Measurements from ENCODE around the gene PCCB. TPM values are rescaled to one million over a fixed set of nuclear protein-coding genes. Genes with fewer than 3 reads are reported as not detected.
"Not testable (repeated sequence)": the region's sequence is repeated elsewhere in the genome, so short reads cannot be mapped to it uniquely, and the experiment has no call there.

The PCCB gene
- total RNA-seq, 6 experiments from 2014 or later: 85.4 to 146 (median 94.4) TPM

DNA sequence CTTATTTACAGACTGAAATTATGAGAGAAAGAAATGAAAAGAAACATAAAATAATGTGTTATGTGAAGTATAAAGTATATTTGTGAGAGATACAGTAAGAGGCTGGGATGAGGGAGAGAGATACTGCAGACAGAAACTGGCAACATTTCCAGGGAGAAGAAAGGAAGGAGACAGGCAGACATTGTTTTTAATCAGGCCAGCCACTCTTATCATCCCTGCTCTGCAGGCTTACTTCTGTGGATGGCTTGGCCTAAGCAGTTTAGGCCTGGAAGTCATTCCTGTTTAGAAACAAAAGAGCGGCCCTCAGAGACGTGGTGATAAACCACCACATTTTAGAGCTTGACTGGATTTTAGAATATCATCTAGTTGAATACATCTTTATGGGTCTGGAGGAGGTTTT is 12.4 kb downstream of the PCCB start:
- ATAC-seq (no peak), DNase-seq (no peak)
- peaks cover 0 to 71% (median 12%) of the 10 kb centered on the region in 4 donors for H3K36me3 ChIP-seq
- intact Hi-C loops (cut with DNase I): no loop called here
- no peak for TF ChIP-seq POLR2A (IDR thresholded peaks at IDR 0.05)
- TF ChIP-seq, protein P1, sequence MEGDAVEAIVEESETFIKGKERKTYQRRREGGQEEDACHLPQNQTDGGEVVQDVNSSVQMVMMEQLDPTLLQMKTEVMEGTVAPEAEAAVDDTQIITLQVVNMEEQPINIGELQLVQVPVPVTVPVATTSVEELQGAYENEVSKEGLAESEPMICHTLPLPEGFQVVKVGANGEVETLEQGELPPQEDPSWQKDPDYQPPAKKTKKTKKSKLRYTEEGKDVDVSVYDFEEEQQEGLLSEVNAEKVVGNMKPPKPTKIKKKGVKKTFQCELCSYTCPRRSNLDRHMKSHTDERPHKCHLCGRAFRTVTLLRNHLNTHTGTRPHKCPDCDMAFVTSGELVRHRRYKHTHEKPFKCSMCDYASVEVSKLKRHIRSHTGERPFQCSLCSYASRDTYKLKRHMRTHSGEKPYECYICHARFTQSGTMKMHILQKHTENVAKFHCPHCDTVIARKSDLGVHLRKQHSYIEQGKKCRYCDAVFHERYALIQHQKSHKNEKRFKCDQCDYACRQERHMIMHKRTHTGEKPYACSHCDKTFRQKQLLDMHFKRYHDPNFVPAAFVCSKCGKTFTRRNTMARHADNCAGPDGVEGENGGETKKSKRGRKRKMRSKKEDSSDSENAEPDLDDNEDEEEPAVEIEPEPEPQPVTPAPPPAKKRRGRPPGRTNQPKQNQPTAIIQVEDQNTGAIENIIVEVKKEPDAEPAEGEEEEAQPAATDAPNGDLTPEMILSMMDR (IDR thresholded peaks at IDR 0.05): no peak
- H3K4me3 ChIP-seq: no peak overlapping the region
- H3K27me3 ChIP-seq: no peaks in the 10 kb centered on the region
- H3K4me1 ChIP-seq: no peaks in the 10 kb centered on the region
- H3K9me3 ChIP-seq: no peaks in the 10 kb centered on the region
- WGBS (ENCODE audit: insufficient coverage, low coverage, low lambda C conversion rate, missing lambda C conversion rate): 85% methylated on average over 2 of the region's 2 CpGs
- H3K27ac ChIP-seq: no peak overlapping the region

DNA sequence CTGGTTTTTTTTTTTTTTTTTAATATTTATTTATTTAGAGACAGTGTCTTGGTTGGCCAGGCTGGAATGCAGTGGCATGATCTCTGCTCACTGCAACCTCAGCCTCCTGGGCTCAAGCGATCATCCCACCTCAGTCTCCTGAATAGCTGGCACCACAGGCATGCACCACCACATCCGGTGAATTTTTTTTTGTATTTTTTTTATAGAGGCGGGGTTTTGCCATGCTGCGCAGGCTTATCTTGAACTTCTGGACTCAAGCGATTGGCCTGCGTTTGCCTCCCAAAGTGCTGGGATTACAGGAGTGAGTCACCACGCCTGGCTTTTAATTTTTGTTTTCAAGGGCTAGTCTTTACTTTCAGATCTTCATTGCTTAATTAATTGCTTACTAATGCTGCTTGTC is 13.1 kb downstream of the PCCB start:
- H3K27ac ChIP-seq: no peak overlapping the region
- WGBS (ENCODE audit: insufficient coverage, low coverage, low lambda C conversion rate, missing lambda C conversion rate): 96% methylated on average over 5 of the region's 7 CpGs
- DNase-seq (no peak), ATAC-seq (no peak)
- no peak overlapping the region for H3K4me3 ChIP-seq
- H3K4me1 ChIP-seq: no peaks in the 10 kb centered on the region
- intact Hi-C loops (cut with DNase I): no loop called here
- no peak for TF ChIP-seq POLR2A (IDR thresholded peaks at IDR 0.05)
- TF ChIP-seq, protein P1 (IDR thresholded peaks at IDR 0.05): no peak
- peaks cover 0 to 70% (median 10%) of the 10 kb centered on the region in 4 donors for H3K36me3 ChIP-seq
- H3K27me3 ChIP-seq: no peaks in the 10 kb centered on the region
- H3K9me3 ChIP-seq: no peaks in the 10 kb centered on the region

DNA sequence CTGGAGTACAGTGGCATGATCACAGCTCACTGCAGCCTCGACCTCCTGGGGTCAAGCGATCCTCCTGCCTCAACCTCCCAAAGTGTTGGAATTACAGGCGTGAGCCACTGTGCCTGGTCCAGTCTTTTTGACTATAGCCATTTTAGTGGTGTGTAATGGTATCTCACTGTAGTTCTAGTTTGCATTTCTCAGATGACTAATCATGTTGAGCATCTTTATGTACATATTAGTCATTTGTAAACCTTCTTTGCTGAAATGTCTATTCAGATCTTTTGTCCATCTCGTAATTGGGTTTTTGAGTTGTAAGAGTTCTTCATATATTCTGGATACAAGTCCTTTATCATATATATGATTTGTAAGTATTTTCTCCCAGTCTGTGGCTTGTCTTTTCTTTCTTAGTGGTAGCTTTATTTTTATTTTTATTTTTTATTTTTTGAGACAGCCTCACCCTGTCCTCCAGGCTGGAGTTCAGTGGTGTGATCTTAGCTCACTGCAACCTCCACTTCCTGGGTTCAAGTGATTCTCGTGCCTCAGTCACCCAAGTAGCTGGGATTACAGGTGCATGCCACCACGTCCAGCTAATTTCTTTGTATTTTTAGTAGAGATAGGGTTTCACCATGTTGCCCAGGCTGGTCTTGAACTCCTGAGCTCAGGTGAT is 16.5 kb downstream of the PCCB start:
- ATAC-seq; intact Hi-C loops (cut with DNase I); H3K27ac ChIP-seq; H3K4me1 ChIP-seq; H3K4me3 ChIP-seq; H3K27me3 ChIP-seq; DNase-seq; H3K9me3 ChIP-seq: not testable (repeated sequence)
- peaks cover 0 to 40% (median 3%) of the 10 kb centered on the region in 4 donors for H3K36me3 ChIP-seq
- 84% methylated on average over 4 of the region's 6 CpGs for WGBS (ENCODE audit: insufficient coverage, low coverage, low lambda C conversion rate, missing lambda C conversion rate)

DNA sequence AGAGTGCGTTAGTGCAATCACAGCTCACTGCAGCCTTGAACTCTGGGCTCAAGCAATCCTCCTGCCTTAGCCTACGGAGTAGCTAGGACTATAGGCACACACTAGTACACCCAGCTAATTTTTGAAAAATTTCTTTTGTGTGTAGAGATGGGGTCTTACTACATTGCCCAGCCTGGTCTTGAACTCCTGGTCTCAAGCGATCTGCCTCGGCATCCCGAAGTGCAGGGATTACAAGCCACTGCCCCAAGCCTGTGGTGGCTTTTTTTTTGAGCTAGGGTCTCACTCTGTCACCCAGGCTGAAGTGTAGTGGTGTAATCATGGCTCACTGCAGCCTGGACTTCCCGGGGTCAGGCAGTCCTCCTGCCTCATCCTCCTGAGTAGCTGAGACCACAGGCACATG is 17.1 kb downstream of the PCCB start:
- ATAC-seq (no peak), DNase-seq (no peak)
- TF ChIP-seq, protein P1 (IDR thresholded peaks at IDR 0.05): no peak
- TF ChIP-seq POLR2A (IDR thresholded peaks at IDR 0.05): no peak
- no peaks in the 10 kb centered on the region for H3K9me3 ChIP-seq
- no peaks in the 10 kb centered on the region for H3K27me3 ChIP-seq
- H3K4me1 ChIP-seq: no peaks in the 10 kb centered on the region
- no peak overlapping the region for H3K4me3 ChIP-seq
- H3K27ac ChIP-seq: no peak overlapping the region
- intact Hi-C loops (cut with DNase I): no loop called here
- 100% methylated on average over 5 of the region's 6 CpGs for WGBS (ENCODE audit: insufficient coverage, low coverage, low lambda C conversion rate, missing lambda C conversion rate)
- H3K36me3 ChIP-seq: peaks cover 0 to 33% (median 1%) of the 10 kb centered on the region in 4 donors

DNA sequence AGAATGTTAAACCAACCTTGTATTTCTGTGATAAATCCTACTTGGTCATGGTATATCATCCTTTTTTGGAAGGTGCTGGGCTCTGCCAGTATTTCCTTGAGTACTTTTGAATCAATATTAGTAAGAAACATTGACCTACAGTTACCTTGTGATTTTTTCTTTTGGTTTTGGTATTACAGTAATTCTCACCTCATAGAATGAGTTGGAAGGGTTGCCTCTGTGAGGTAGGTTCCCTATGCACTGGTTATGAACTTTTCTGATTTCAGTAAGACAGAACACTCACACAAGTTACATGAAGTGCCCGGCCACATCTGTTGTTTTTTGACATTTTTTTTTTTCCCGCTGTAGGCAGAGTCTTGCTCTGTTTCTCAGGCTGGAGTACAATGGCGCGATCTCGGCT is 20.0 kb downstream of the PCCB start:
- Histone ChIP-seq H3K27ac (no peak overlapping the region), H3K9me3 (no peaks in the 10 kb centered on the region), H3K36me3 (peaks cover 0 to 10% (median 1%) of the 10 kb centered on the region in 4 donors), H3K27me3 (no peaks in the 10 kb centered on the region), H3K4me1 (no peaks in the 10 kb centered on the region), H3K4me3 (no peak overlapping the region)
- TF ChIP-seq, protein P1 (IDR thresholded peaks at IDR 0.05): no peak
- no peak for TF ChIP-seq POLR2A (IDR thresholded peaks at IDR 0.05)
- intact Hi-C loops (cut with DNase I): no loop called here
- ATAC-seq: no peak
- no peak for DNase-seq
- WGBS (ENCODE audit: insufficient coverage, low coverage, low lambda C conversion rate, missing lambda C conversion rate): 95% methylated on average over 4 of the region's 5 CpGs

DNA sequence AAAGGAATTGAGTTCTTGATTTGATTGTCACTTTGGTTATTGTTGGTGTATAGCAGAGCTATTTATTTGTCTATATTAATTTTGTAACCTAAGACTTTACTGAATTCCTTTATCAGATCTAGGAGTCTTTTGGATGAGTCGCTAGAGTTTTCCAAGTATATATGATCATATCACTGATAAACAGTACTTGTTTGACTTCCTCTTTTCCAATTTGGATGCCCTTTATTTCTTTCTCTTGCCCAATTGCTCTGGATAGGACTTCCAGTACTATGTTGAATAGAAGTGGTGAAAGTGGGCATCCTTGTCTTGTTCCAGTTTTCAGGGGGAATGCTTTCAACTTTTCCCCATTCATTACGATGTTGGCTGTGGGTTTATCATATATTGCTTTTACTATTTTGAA is 21.5 kb downstream of the PCCB start:
- WGBS (ENCODE audit: insufficient coverage, low coverage, low lambda C conversion rate, missing lambda C conversion rate): 96% methylated on average over 2 of the region's 2 CpGs
- H3K4me3 ChIP-seq; H3K4me1 ChIP-seq; ATAC-seq; intact Hi-C loops (cut with DNase I); H3K36me3 ChIP-seq; H3K27ac ChIP-seq; H3K27me3 ChIP-seq; DNase-seq; H3K9me3 ChIP-seq: not testable (repeated sequence)

Measured in right lobe of liver (tissue), 6 donors.